Transverse colon (tissue), 3 donors: ENCODE measurements around the gene GPR149.

Source experiments
- EP300 ChIP-seq: sonication (generic); formaldehyde crosslinking; IDR thresholded peaks from one replicate; pipeline ENCODE4 v1.6.1; 2017; ENCODE audit warnings: antibody characterized with exemption, low read depth
- POLR2A ChIP-seq: fragments of 450-650 bp; IDR thresholded peaks from one replicate; pipeline ENCODE4 v1.6.1; 2016; ENCODE audit warnings: antibody characterized with exemption, mild to moderate bottlenecking, moderate library complexity
- TF ChIP-seq, protein P1 (sequence below), 5 experiments: fragments of 200-600 bp in 3 of 5; fragments of 450-650 bp in 2 of 5; sonication (generic) in 3 of 5; IDR thresholded peaks; 1 replicate in 2 of 5; 2 replicates in 3 of 5; pipeline ENCODE4 v1.5.1; 2016 to 2017; ENCODE audit warnings: antibody characterized with exemption in 5 of 5, inconsistent platforms in 3 of 5, mild to moderate bottlenecking in 2 of 5, moderate library complexity in 1 of 5

DNA sequence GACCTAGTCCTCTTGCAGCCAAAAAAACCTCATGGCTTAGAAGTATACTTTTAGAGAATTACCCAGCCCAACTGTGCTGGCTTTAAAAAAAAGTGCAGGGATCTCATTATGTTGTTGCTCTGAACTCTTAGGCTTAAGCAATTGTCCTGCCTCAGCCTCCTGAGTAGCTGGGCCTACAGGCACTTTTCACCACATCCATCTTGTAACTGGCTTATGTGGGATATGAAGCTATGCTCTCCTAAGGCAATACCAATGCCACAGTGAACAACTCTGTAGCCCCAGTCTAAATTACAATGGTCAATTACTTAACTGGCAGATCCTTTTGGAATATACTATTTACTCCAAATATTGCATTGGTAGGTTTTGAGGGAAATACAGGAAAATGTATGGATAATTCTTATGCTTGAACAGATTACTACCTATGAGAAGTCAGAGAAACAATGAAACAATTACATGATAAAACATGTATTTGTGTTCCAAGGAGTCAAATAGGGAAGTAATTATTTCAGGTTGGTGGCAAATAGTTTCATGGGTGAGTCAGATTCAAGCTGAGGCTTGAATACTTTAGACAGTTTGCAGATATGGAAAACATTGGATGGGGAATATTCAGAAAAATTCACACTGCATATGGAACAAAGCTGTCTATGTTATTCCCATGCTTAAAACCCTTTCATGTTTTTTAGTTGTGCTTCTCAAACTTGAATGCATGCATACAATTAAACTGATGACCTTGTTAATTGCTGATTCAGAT lies 34.6 kb upstream of the GPR149 start:
- TF ChIP-seq, protein P1, sequence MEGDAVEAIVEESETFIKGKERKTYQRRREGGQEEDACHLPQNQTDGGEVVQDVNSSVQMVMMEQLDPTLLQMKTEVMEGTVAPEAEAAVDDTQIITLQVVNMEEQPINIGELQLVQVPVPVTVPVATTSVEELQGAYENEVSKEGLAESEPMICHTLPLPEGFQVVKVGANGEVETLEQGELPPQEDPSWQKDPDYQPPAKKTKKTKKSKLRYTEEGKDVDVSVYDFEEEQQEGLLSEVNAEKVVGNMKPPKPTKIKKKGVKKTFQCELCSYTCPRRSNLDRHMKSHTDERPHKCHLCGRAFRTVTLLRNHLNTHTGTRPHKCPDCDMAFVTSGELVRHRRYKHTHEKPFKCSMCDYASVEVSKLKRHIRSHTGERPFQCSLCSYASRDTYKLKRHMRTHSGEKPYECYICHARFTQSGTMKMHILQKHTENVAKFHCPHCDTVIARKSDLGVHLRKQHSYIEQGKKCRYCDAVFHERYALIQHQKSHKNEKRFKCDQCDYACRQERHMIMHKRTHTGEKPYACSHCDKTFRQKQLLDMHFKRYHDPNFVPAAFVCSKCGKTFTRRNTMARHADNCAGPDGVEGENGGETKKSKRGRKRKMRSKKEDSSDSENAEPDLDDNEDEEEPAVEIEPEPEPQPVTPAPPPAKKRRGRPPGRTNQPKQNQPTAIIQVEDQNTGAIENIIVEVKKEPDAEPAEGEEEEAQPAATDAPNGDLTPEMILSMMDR (IDR thresholded peaks at IDR 0.05) = no peak
- no peak for TF ChIP-seq EP300
- no peak for TF ChIP-seq POLR2A
